SK-N-MC (cell line): ENCODE data around the gene BLNK.
"Not testable (repeated sequence)": the region's sequence is repeated elsewhere in the genome, so short reads cannot be mapped to it uniquely, and the experiment has no call there.

ENCODE experiments used
- EZH2 ChIP-seq: fragments of 200-600 bp; sonication (generic); IDR thresholded peaks from one replicate; pipeline ENCODE4 v1.6.1; 2017; ENCODE audit warnings: antibody characterized with exemption
- FOXP2 ChIP-seq: optimal IDR thresholded peaks from 2 replicates; pipeline ENCODE3; 2011; ENCODE audit warnings: mild to moderate bottlenecking, moderate library complexity; ENCODE audit not compliant: insufficient read depth; ENCODE audit errors: extremely low read length, control extremely low read depth
- POLR2AphosphoS5 ChIP-seq: IDR thresholded peaks from 2 replicates; pipeline ENCODE4 v1.6.1; 2012; ENCODE audit warnings: mild to moderate bottlenecking, low read depth, low read length, borderline replicate concordance

GRCh38 chr10:96308854-96309253 is 37.5 kb upstream of the BLNK start:
- not testable (repeated sequence) for TF ChIP-seq POLR2AphosphoS5, EZH2, FOXP2
